CD4-positive, alpha-beta T cell treated with Interleukin-10 for 1 hour (primary cell): Measurements from ENCODE around the gene FAM177A1.
"Not testable (repeated sequence)": the region's sequence is repeated elsewhere in the genome, so short reads cannot be mapped to it uniquely, and the experiment has no call there.

Experiments used
- DNase-seq: peaks from one replicate; pipeline ENCODE4 v3.0.0-alpha.2; 2020

Gene FAM177A1

DNA sequence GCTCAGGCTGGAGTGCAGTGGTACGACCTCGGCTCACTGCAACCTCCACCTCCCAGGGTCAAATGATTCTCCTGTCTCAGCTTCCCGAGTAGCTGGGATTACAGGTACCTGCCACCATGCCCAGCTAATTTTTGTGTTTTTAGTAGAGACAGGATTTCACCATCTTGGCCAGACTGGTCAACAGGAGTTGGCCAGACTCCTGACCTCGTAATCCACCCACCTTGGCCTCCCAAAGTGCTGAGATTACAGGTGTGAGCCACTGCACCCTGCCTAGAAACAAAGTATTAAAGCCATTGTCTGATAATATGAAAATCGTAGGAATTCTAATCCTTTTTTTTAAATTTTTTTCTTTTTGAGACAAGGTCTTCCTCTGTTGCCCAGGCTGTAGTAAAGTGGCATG, 19.7 kb downstream of the FAM177A1 start:
- DNase-seq = not testable (repeated sequence)

DNA sequence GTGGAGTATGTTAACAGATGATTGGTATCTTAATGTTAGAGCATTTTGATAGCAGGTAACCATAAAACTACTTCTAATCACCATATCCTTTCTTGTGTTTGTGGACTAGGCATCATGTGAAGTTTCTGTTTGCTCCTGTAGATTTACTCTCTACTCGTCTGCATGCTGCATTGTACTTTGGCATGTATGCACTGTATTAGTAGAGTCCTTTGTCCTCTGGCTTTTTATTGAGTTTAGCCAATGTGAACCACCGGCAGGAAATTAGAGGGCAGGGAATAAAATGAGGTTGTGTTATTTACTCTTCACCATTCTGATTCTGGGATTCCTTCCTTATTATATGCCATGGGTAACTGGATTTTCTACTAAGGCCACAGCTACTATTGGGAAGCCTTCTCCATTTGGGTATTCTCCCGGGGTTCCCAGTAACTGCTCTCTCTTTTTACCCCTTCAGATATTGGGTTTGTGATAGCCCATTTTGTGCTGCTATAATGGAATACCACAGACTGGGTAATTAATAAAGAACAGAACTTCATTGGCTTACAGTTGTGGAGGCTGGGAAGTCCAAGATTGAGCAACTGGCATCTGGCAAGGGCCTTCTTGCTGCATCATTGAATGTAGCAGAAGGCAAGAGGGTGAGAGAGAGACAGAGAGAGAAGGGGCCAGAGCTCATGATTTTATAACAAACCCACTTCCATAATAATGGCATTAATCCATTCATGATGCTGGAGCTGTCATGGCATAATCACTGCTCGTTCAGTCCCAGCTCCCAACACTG, 22.4 kb downstream of the FAM177A1 start:
- DNase-seq = no peak

DNA sequence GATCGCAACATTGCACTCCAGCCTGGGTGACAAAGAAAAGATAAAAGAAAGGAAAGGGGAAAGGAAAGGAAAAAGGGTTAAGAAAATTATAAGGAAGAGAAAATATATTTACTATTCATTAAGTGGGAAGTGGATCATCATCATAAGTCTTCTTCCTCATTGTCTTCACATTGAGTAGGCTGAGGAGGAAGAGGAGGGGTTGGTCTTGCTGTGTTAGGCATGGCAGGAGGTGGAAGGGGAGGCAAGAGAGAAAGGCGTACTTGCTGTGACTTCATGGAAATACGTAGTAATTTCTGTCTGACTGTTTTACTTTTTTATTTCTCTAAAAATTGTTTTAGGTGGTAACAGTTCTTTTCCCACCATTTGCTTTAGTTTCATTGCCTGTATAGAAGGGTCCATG, 26.2 kb downstream of the FAM177A1 start:
- no peak for DNase-seq

DNA sequence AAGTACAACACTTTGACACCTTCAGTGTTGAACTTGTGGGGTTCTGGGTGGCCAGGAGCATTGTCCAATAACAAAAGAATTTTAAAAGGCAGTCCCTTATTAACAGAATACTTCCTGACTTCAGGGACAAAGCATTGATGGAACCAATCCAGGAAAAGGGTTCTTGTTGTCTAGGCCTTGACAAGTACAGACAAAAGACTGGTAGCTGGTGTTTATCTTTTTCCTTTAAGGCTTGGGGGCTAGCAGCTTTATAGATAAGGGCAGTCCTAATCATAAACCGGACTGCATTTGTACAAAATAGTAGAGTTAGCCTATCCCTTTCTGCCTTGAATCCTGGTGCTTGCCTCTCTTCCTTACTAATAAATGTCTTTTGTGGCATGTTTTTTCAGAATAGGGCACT, 27.4 kb downstream of the FAM177A1 start:
- no peak for DNase-seq

DNA sequence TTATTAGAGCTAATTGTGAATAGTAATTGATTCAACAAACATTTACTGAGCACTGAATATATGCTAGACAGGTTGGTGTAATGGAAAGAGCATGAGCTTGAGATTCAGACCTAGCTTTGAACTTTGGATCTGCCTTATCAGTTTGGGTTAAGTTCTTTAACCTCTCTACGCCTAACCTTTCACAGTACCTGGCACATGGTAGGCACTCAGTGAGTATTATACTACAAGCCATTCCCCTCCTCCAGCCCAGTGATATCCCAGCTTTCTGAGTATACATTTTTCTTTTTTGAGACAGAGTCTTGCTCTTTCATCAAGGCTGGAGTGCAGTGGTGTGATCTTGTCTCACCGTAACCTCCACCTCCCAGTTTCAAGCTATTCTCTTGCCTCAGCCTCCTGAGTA, 32.0 kb downstream of the FAM177A1 start:
- no peak for DNase-seq

DNA sequence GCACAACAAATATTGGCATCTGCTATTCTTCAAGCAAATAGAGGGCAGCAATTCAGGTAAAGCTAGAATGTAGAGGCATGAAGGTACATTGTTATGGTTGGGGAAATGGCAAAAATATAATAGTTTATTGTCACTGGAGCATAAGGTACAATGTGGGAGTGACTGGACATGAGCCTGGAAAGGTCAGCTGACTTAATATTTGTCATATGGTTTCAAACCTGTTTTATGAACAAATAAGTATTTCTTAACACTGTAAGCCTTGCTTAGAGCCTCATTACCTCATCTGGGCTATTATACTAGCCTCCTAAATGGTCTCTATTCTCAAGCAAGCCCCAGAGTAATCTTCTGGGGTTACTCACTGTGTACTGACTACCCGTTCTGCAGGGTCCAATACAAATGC, 33.7 kb downstream of the FAM177A1 start:
- DNase-seq = no peak

DNA sequence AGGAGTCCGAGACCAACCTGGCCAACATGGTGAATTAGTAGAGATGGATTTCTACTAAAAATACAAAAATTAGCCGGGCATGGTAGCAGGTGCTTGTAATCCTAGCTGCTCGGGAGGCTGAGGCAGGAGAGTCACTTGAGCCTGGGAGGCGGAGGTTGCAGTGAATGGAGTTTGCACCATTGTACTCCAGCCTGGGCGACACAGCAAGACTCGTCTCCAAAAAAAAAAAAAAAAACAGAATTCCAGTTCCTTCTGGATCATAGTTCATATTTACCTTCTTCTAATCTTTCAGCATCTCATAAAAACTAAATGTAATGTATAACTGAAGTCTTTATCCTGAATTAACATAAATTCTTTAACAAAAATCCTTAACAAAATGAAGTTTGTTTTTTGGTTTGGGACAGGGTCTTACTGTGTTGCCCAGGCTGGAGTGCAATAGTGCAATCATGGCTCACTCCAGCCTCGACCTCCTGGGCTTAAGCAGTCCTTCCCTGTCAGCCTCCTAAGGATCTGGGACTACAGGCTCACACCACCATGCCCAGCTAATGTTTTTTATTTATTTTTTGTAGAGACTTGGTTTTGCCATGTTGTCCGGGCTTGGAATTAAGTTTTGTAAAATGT, 37.6 kb downstream of the FAM177A1 start:
- DNase-seq = no peak

DNA sequence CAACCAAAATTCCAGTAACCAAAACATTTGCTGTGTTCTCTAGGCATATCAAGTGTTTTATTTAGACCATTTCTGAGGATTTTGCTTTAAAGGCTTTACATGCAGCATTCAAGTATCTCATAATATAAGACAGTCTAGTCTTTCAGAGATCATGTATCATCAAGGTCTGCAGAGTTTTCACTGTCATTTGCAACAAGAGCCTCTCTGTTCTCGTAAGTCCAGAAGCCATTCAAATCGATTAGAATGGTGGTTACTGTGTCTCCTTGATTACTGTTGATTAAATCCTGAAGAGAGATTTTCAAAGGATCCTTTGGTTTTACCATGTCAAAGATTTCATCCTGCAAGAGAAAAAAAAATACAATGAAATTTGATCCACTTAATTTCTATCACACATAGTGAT, 39.4 kb downstream of the FAM177A1 start:
- DNase-seq = no peak

DNA sequence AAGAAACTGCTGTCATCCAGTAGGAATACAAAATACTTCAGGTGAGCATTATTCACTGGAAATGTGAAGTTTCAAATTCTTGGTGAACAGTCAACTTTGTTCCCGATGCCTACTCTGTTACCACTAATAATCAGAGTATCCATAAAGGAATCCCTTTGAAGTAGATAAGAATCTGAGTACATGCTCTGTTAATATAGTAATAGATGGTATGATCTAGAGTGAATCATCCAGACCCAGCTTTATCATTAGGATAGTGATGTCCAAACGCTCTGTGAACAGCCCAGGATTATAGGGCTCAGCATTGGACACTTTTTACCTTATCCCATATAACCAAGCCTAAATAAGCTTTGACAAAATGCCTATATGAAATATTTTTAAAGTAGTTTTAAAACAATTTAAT, 42.4 kb downstream of the FAM177A1 start:
- DNase-seq = no peak

DNA sequence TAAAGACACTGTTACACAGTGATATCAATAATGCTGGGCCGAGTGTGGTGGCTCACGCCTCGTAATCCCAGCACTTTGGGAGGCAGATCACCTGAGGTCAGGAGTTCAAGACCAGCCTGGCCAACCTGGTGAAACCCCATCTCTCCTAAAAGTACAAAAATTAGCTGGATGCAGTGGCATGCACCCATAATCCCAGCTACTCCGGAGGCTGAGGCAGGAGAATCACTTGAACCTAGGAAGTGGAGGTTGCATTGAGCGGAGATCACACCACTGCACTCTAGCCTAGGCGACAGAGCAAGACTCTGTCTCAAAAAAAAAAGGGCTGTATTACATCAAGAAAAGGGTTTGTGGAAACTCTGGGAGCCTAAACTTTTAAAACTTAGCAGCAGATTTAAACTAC, 48.6 kb downstream of the FAM177A1 start:
- not testable (repeated sequence) for DNase-seq

DNA sequence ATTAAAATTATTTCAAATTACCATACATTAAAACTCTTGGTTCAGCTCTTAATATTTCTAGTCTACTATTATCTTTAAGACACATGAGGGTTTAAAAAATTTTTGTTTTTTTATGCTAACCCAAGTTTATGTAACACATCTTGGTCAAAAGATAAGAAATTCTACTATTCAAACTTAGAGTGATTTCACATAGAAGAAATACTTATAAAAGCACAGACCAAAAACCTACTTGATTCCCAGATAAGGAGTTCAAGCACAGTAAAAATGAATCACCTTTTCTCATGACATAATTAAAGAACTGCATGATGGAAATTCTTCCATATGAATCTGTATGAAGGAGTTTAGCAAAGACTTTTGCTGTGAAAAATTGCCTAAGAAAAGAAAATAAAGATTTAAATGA, 61.8 kb downstream of the FAM177A1 start:
- no peak for DNase-seq

DNA sequence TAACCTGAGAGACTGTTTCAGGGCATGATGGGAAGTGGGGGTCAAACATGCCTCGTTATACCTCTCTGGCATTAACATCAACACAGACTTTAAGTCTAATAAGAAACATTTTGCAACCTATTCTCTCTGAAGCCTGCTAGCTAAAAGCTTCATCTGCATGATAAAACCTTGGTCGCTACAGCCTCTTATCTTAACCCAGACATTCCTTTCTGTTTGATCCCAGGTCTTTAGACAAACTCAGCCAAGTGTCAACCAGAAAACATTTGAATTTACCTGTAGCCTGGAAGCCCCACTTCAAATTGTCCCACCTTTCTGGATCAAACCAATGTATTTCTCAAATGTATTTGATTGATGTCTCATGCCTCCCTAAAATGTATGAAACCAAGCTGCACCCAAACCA, 66.6 kb downstream of the FAM177A1 start:
- no peak for DNase-seq

DNA sequence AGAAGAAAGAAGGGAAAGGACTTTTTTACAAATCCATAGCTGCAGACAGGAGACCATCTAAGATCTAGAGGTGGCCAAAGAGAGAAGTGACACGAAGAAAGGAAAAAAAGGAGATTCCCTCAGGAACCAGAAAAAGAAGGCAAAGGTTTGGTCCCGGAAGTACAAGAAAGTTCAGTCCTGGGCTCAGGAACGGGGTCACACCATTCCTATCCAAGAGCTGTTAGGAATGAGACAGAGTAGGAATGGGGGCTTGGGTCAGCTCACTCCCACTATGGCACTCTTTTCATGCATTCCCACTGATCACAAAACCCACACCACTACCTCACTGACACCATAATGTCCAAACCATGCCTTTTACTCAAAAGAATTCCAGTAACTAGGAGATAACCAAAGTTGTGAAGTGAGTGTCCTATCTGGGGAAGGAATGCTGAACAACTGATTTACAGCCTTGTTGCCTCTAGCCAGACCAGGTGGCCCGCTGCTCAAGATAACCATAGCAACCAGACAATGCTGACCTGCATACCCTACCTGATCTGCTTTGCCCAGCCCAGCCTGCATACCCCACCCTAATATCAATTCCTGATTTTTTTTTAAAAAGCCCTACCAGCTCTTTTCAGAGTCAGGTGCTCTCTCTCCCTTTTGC, 67.4 kb downstream of the FAM177A1 start:
- DNase-seq = no peak

DNA sequence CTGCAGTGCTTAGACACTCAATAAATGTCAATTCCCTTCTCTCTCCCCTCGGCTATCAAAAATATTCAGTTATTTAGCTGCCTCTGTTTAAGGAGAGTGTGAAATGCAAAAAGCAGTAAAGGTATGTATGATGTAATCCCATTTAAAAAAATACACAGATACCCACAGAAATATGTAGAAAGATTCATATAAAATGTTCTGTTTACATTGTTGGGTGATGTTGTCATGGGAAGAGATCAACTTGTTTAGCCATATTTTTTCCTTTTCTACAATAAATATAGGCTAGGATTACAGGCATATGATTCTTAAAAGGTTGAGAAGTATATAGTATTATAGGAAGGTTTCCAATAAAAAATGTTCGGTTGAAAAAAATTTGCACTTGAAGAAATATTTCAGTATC, 68.0 kb downstream of the FAM177A1 start:
- no peak for DNase-seq

DNA sequence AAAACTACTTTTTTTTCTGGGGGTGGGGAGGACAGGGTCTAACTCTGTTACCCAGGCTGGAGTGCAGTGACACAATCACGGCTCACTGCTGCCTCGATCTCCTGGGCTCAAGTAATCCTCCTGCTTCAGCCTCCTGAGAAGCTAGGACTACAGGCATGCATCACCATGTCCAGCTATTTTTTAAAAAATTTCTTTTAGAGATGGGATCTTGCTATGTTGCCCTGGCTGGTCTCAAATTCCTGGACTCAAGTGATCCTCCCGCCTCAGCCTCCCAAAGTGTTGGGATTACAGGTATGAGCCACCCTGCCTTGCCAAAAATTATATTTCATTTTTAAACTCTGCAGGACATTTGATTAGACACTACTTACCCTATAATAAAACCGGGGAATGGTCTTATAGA, 70.2 kb downstream of the FAM177A1 start:
- DNase-seq = no peak

DNA sequence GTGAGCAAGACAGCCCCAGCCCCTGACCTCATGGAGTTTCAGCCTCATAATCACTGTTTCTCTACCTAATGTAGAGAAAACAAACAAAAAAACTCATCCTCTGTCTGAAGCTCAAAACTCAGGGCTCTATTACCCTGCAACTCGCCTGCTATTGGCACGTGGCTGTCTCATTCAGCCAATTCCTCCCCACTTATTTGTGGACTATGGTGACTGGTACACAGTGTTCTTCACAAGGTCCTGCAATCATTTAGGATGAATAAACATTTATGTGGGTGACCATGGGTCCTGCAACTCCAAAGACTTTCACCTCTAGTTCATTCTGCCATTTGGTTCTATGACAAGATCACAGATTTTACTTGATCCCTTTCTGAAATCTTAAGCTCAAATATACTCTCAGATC, 71.0 kb downstream of the FAM177A1 start:
- DNase-seq = no peak

DNA sequence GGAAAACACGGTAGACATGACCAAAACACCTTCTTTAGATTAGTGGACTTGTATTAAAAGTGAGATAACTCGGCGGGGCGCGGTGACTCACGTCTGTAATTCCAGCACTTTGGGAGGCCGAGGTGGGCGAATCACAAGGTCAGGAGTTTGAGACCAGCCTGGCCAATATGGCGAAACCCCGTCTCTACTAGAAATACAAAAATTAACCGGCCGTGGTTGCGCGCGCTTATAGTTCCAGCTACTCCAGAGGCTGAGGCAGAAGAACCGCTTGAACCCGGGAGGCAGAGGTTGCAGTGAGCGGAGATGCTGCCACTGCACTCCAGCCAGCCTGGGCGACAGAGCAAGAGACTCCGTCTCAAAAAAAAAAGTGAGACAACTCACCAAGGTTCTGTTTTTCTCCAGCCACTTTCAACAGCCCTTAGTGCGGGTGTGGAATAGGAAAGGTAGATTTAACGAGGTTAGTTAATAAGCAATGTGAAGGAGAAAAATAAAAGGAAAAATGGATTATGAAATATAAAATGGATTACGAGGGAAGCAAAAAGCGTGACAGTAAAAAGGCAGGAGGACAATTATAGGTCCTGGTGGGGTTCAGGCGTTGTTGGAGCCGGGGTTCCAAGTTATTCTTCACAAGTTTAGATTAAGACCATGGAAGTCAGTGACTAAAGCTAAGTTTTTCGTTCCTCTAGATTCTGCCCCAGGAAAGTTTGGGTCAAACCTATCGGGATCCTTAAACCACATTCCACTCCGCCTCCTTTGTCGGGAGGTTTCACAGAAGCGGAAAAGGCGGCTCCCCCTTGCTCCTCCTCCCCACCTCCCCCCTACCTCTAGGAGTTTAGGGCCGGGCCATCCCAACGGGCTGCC, 75.2 kb downstream of the FAM177A1 start:
- peak; percentile 21 for DNase-seq

DNA sequence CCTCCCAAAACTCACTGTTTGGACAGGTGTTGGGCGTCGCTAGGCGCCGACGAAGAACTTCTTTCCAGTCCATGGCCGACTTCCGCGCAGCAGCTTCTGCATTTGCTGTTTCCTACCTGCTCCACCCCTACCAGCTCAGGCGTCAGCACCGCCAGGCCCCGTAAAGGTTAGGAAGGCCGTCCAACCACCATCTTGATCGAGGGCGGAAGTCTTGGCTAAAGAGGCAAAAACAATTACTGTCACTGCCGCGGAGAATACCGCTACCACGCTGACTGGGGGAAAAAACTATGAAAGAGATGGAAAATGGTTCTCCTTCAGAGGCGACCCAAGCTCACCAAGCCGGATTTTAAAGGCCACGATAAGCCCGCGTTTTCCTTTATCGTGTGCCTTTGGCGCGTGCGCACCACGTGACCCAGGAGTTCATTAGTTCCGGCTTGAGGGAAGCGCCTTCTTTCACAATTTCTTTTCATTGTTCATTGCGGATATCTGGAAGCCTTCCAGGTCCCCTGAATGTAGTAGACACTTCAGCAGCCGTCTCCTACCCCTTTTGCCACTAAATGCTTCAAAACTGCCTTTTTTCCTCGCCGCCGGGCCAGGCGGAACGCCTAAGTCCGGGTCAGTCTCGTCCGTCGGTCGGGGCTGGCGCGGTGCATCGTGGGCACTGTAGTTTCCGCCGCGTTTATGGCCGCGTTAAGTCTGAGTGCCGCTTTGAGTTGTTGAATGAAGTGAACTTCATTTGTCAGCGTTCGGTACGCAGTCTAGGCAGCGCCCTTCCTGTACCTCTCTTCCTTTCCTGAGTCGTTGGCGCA, 76.0 kb downstream of the FAM177A1 start, which contains the start of the genes PPP2R3C and PRORP:
Gene PPP2R3C (minus strand): TSS at position 104 of the 809 bp plus-strand sequence. CDS start 31 bp downstream, at position 73.
Gene PRORP (plus strand): TSS at position 666 of the 809 bp plus-strand sequence. CDS start 694 bp downstream, outside the sequence.
- peak; percentile 94 for DNase-seq

DNA sequence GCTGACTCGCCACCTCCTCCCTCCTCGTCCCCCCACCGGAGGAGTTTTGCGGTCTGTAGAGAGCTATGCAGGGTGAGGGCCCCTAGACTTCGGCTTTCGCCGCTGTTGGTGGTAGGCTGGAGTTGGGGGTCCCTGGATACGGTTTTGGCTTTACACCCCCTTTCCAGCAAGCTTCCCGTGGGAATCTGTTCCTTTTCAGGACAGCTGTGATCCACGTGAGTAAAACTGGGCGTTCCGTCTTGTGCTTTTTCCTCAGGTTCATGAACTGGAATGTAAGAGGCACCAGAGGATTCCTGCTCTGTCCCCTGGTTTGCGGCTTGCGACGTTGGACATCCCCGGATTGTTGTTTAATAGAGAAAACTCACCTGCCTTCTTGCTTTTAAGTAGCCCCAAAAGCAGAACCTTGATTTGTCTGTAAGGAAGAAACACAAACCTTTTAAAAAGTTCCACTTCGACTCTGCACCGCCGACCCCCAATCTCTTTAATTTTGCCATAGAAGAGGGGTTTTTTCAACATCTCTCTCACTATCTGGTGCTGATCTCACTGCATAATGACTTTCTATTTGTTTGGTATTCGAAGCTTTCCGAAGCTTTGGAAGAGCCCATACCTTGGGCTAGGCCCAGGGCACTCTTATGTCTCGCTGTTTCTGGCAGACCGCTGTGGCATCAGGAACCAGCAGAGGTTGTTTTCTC, 76.8 kb downstream of the FAM177A1 start:
- peak; percentile 34 for DNase-seq

DNA sequence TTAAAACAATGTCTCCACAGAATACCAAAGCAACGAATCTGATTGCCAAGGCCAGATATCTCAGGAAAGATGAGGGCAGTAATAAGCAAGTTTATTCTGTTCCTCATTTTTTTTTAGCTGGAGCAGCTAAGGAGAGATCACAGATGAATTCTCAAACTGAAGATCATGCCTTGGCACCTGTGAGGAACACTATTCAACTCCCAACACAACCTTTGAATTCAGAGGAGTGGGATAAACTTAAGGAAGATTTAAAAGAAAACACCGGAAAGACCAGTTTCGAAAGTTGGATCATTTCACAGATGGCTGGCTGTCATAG, 77.3 kb downstream of the FAM177A1 start:
- DNase-seq = no peak

DNA sequence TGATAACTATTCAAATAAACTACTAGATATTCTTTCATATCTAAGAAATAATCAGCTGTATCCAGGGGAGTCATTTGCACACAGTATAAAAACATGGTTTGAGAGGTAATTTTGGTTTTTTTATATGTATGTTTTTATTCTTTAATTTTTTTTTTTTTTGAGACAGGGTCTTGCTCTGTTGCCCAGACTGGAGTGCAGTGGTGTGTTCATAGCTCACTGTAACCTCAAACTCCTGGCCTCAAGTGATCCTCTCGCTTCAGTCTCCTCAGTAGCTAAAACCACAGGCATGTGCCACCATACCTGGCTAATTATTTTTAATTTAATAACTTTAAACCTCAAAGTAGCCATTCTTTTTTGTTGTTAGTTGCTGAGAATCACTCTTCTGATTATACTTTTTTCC, 78.1 kb downstream of the FAM177A1 start:
- DNase-seq = no peak
